Astrocyte (in vitro differentiated cells and primary cell): ENCODE measurements around the gene TRAM2.

Experiments
- CTCF ChIP-seq: IDR thresholded peaks from 2 replicates; pipeline ENCODE4 v1.5.1; 2011; ENCODE audit warnings: low read depth, mild to moderate bottlenecking, inconsistent platforms, low read length, moderate library complexity; ENCODE audit not compliant: insufficient read depth
- EZH2 ChIP-seq: IDR thresholded peaks from 2 replicates; pipeline ENCODE4 v1.6.1; 2012; ENCODE audit warnings: mild to moderate bottlenecking, low read length, inconsistent platforms; ENCODE audit not compliant: insufficient read depth

- TF ChIP-seq CTCF (no peak), EZH2 (no peak)
These were observed 63.4 kb downstream of the TRAM2 start for GRCh38 chr6:52513464-52513863.
